GM18520 (cell line): ENCODE results near the gene RPS10.
A peak's percentile ranks its signal among the peaks of the same experiment; 100 is the strongest.

Source experiments
- ATAC-seq: cut with Tn5 transposase; IDR thresholded peaks from one replicate; pipeline ENCODE4 v1.9.1; 2021; ENCODE audit not compliant: unreplicated experiment

Gene RPS10

GRCh38 chr6:34425498-34426410, at the start of gene RPS10:
Gene RPS10 (minus strand): TSS chr6:34426069. CDS start chr6:34425221, 848 bp downstream.
- peak; percentile 83 for ATAC-seq

- no peak for ATAC-seq
Observed at GRCh38 chr6:34475238-34475682, 49.4 kb upstream of the RPS10 start.

- ATAC-seq, result no peak
Observed at GRCh38 chr6:34474754-34475153, 48.9 kb upstream of the RPS10 start.

GRCh38 chr6:34473967-34474366, 48.1 kb upstream of the RPS10 start:
- ATAC-seq, result no peak

GRCh38 chr6:34472425-34472824, 46.6 kb upstream of the RPS10 start:
- no peak for ATAC-seq

GRCh38 chr6:34469499-34469898, 43.6 kb upstream of the RPS10 start:
- ATAC-seq, result no peak

- ATAC-seq, result no peak
Observed at GRCh38 chr6:34468378-34468892, 42.6 kb upstream of the RPS10 start.

- ATAC-seq, result no peak
Observed at GRCh38 chr6:34466242-34467185, 40.6 kb upstream of the RPS10 start.

- ATAC-seq, result no peak
Observed at GRCh38 chr6:34465531-34466241, 39.8 kb upstream of the RPS10 start, which contains the start of gene PACSIN1. Gene PACSIN1 (plus strand): TSS chr6:34466076. CDS start chr6:34526306, 60,230 bp downstream.

- no peak for ATAC-seq
Observed at GRCh38 chr6:34463849-34464248, 38.0 kb upstream of the RPS10 start.

- no peak for ATAC-seq
Observed at GRCh38 chr6:34463299-34463698, 37.4 kb upstream of the RPS10 start.

GRCh38 chr6:34462551-34462971, 36.7 kb upstream of the RPS10 start:
- ATAC-seq, result no peak

- no peak for ATAC-seq
Observed at GRCh38 chr6:34462010-34462409, 36.1 kb upstream of the RPS10 start.

GRCh38 chr6:34460796-34461507, 35.1 kb upstream of the RPS10 start:
- ATAC-seq, result no peak

GRCh38 chr6:34459899-34460593, 34.2 kb upstream of the RPS10 start:
- no peak for ATAC-seq

GRCh38 chr6:34457742-34458735, 32.2 kb upstream of the RPS10 start:
- ATAC-seq, result no peak

- ATAC-seq, result no peak
Observed at GRCh38 chr6:34457382-34457741, 31.5 kb upstream of the RPS10 start.

GRCh38 chr6:34455831-34456230, 30.0 kb upstream of the RPS10 start:
- ATAC-seq, result no peak
